ENCODE measurements around the gene KLRD1.
"Not testable (repeated sequence)": the region's sequence is repeated elsewhere in the genome, so short reads cannot be mapped to it uniquely, and the experiment has no call there.

The KLRD1 gene

DNA sequence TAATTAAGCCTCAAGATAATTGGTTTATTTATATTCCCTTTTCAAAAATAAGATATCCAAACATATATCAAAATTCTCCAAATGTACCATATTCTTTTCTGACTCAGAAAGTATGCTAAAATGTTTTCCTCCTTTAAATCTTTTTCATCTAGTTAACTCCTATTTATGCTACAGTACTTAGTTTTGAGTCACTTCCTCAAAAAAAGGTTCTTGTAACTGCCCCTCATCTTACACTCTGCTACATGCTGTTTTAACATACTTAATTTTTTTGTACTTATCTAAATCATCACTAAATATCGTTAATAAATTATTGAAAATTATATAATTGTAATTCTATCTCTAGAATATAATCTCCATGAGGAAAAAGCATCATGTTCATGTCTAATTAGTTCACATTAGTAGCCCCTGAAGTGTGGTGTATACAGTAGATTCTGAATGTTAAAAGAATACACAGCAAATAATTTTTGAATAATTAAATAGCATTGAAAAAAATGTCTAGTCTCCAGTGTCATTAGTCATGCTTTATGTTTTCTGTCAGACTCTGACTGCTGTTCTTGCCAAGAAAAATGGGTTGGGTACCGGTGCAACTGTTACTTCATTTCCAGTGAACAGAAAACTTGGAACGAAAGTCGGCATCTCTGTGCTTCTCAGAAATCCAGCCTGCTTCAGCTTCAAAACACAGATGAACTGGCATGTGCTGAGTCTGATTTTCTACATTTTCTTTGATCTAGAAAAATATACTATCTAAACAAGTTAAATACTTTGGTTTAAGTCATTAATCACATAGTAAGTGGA, 3.5 kb downstream of the KLRD1 start:
- Histone ChIP-seq H3K18ac (ENCODE audit: low read length) (no peak overlapping the region), H2AK5ac (ENCODE audit: low read depth, low read length) (no peak overlapping the region), H2BK15ac (ENCODE audit: low read length) (no peak overlapping the region), H3K27ac (replicated peaks; ENCODE audit: low read length) (no peak overlapping the region), H3K4ac (ENCODE audit: low read length) (no peak overlapping the region), H4K91ac (ENCODE audit: low read depth, low read length, poor library complexity) (no peak overlapping the region), H2BK12ac (ENCODE audit: low read length) (no peak overlapping the region), H3K9me3 (replicated peaks in 1 of 2; ENCODE audit: control insufficient read depth in 2 of 2, insufficient read depth in 1 of 2, low read depth in 1 of 2, low read length in 2 of 2) (no peaks in the 10 kb centered on the region), H2BK5ac (ENCODE audit: low read length) (no peak overlapping the region), H3K14ac (ENCODE audit: low read length) (no peak overlapping the region), H3K4me2 (ENCODE audit: insufficient read depth, low read length, poor library complexity, severe bottlenecking) (no peak overlapping the region), H3K4me1 (ENCODE audit: control insufficient read depth in 2 of 2, insufficient read depth in 1 of 2, low read depth in 1 of 2, low read length in 2 of 2) (no peaks in the 10 kb centered on the region), H3K27me3 (ENCODE audit: control insufficient read depth in 3 of 3, insufficient read depth in 3 of 3, low read depth in 1 of 3, low read length in 3 of 3) (no peaks in the 10 kb centered on the region), H2BK120ac (ENCODE audit: low read depth, low read length) (no peak overlapping the region), H3K9ac (ENCODE audit: low read depth, low read length, poor library complexity) (no peak overlapping the region), H4K8ac (ENCODE audit: low read depth, low read length) (no peak overlapping the region), H2AFZ (ENCODE audit: low read length) (no peak overlapping the region), H3K79me1 (ENCODE audit: low read depth, low read length) (no peaks in the 10 kb centered on the region), H3K23ac (ENCODE audit: low read depth, low read length, poor library complexity) (no peak overlapping the region), H3K36me3 (replicated peaks in 1 of 2; ENCODE audit: control insufficient read depth in 2 of 2, insufficient read depth in 2 of 2, low read length in 2 of 2) (no peaks in the 10 kb centered on the region), H3K4me3 (ENCODE audit: low read length in 2 of 2) (no peak overlapping the region)
- no peak for DNase-seq (ENCODE audit: low spot score)
- no CpG with 5 or more reads among the region's 4 CpGs for WGBS, 2 donors (ENCODE audit: extremely low coverage in 2 of 2, insufficient read length in 2 of 2, insufficient replicate concordance in 1 of 2)

DNA sequence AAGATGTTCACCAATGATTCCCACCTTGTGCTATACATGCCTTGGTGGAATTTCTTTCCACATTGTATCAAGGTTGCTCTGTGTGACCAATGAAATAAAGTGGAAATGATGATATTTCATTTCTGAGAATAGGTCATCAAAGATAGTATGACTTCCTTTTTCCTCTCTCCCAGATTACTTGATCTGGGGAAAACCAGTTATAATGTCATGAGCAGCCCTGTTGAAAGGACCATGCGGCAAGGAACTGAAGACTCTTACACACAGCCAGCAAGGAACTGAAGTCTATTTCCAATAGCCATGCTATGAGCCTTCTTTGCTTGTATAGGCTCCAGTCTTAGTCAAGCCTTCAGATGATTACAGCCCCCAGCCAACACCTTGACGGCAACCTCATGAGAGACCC, 11.7 kb downstream of the KLRD1 start:
- Histone ChIP-seq H3K27me3 (ENCODE audit: control insufficient read depth in 3 of 3, insufficient read depth in 3 of 3, low read depth in 1 of 3, low read length in 3 of 3) (no peaks in the 10 kb centered on the region), H2BK15ac (ENCODE audit: low read length) (no peak overlapping the region), H3K79me1 (ENCODE audit: low read depth, low read length) (no peaks in the 10 kb centered on the region), H3K18ac (ENCODE audit: low read length) (no peak overlapping the region), H3K9ac (ENCODE audit: low read depth, low read length, poor library complexity) (no peak overlapping the region), H2BK120ac (ENCODE audit: low read depth, low read length) (no peak overlapping the region), H3K9me3 (replicated peaks in 1 of 2; ENCODE audit: control insufficient read depth in 2 of 2, insufficient read depth in 1 of 2, low read depth in 1 of 2, low read length in 2 of 2) (peaks cover 0 to 2% of the 10 kb centered on the region in 2 donors), H4K8ac (ENCODE audit: low read depth, low read length) (no peak overlapping the region), H3K27ac (replicated peaks; ENCODE audit: low read length) (no peak overlapping the region), H3K14ac (ENCODE audit: low read length) (no peak overlapping the region), H3K4ac (ENCODE audit: low read length) (no peak overlapping the region), H3K36me3 (replicated peaks in 1 of 2; ENCODE audit: control insufficient read depth in 2 of 2, insufficient read depth in 2 of 2, low read length in 2 of 2) (no peaks in the 10 kb centered on the region), H2BK12ac (ENCODE audit: low read length) (no peak overlapping the region), H3K4me3 (ENCODE audit: low read length in 2 of 2) (no peak overlapping the region), H3K23ac (ENCODE audit: low read depth, low read length, poor library complexity) (no peak overlapping the region), H2BK5ac (ENCODE audit: low read length) (no peak overlapping the region), H2AK5ac (ENCODE audit: low read depth, low read length) (no peak overlapping the region), H3K4me2 (ENCODE audit: insufficient read depth, low read length, poor library complexity, severe bottlenecking) (no peak overlapping the region), H4K91ac (ENCODE audit: low read depth, low read length, poor library complexity) (no peak overlapping the region), H3K4me1 (ENCODE audit: control insufficient read depth in 2 of 2, insufficient read depth in 1 of 2, low read depth in 1 of 2, low read length in 2 of 2) (no peaks in the 10 kb centered on the region), H2AFZ (ENCODE audit: low read length) (no peak overlapping the region)
- DNase-seq (ENCODE audit: low spot score), result no peak
- WGBS, 2 donors (ENCODE audit: extremely low coverage in 2 of 2, insufficient read length in 2 of 2, insufficient replicate concordance in 1 of 2), result no CpG with 5 or more reads among the region's 2 CpGs

DNA sequence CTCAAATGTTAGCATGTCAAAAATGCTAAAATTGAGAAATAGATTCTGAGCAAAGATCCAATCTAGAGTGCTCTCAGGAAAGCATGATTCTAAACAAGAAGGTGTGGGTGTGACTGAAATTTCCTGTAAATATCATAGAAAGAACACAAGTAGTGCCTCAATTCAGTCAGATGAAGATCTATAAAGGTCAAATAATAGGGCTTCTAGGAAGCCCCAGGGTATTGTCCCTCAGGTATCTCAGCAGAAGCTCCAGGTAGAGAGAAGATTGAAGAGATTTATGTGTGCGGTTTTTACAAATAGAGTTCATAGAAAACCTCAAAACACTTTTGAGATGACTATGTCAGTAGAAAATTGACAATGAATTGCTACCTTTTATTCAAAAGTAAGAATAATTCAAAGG, 13.0 kb downstream of the KLRD1 start:
- no peak overlapping the region for H2BK120ac ChIP-seq (ENCODE audit: low read depth, low read length)
- no peak overlapping the region for H3K27ac ChIP-seq (replicated peaks; ENCODE audit: low read length)
- DNase-seq (ENCODE audit: low spot score), result no peak

DNA sequence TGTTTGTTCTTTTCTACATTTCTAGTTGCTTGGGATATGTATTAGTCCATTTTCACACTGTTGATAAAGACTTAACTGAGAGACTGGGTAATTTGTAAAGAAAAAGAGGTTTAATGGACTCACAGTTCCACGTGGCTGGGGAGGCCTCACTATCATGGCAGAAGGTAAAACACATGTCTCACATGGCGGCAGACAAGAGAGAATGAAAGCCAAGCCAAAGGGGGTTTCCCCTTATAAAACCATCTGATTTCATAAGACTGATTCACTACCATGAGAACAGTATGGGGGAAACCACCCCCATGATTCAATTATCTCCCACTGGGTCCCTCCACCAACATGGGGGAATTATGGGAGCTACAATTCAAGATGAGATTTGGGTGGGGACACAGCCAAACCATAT, 21.0 kb downstream of the KLRD1 start:
- not testable (repeated sequence) for H2AFZ ChIP-seq (ENCODE audit: low read length); H2BK15ac ChIP-seq (ENCODE audit: low read length); H3K9me3 ChIP-seq (replicated peaks in 1 of 2; ENCODE audit: control insufficient read depth in 2 of 2, insufficient read depth in 1 of 2, low read depth in 1 of 2, low read length in 2 of 2); H4K8ac ChIP-seq (ENCODE audit: low read depth, low read length); H2BK5ac ChIP-seq (ENCODE audit: low read length); H3K27ac ChIP-seq (replicated peaks; ENCODE audit: low read length); H2BK120ac ChIP-seq (ENCODE audit: low read depth, low read length); H3K36me3 ChIP-seq (replicated peaks in 1 of 2; ENCODE audit: control insufficient read depth in 2 of 2, insufficient read depth in 2 of 2, low read length in 2 of 2); H3K4me3 ChIP-seq (ENCODE audit: low read length in 2 of 2); H4K91ac ChIP-seq (ENCODE audit: low read depth, low read length, poor library complexity); H2BK12ac ChIP-seq (ENCODE audit: low read length); H3K9ac ChIP-seq (ENCODE audit: low read depth, low read length, poor library complexity); H3K18ac ChIP-seq (ENCODE audit: low read length); H3K27me3 ChIP-seq (ENCODE audit: control insufficient read depth in 3 of 3, insufficient read depth in 3 of 3, low read depth in 1 of 3, low read length in 3 of 3); H3K4me1 ChIP-seq (ENCODE audit: control insufficient read depth in 2 of 2, insufficient read depth in 1 of 2, low read depth in 1 of 2, low read length in 2 of 2); H3K14ac ChIP-seq (ENCODE audit: low read length); H2AK5ac ChIP-seq (ENCODE audit: low read depth, low read length); H3K4ac ChIP-seq (ENCODE audit: low read length); DNase-seq (ENCODE audit: low spot score); H3K79me1 ChIP-seq (ENCODE audit: low read depth, low read length); H3K23ac ChIP-seq (ENCODE audit: low read depth, low read length, poor library complexity); H3K4me2 ChIP-seq (ENCODE audit: insufficient read depth, low read length, poor library complexity, severe bottlenecking)
- WGBS, 2 donors (ENCODE audit: extremely low coverage in 2 of 2, insufficient read length in 2 of 2, insufficient replicate concordance in 1 of 2), result no CpG with 5 or more reads among the region's 2 CpGs

More for the DNA sequence above, 13.0 kb downstream of the KLRD1 start:
- H3K27me3 ChIP-seq (ENCODE audit: control insufficient read depth in 3 of 3, insufficient read depth in 3 of 3, low read depth in 1 of 3, low read length in 3 of 3), result no peaks in the 10 kb centered on the region
- no peak overlapping the region for H4K8ac ChIP-seq (ENCODE audit: low read depth, low read length)
- H3K4ac ChIP-seq (ENCODE audit: low read length), result no peak overlapping the region
- no peaks in the 10 kb centered on the region for H3K79me1 ChIP-seq (ENCODE audit: low read depth, low read length)
- no peak overlapping the region for H2BK15ac ChIP-seq (ENCODE audit: low read length)
- H3K4me2 ChIP-seq (ENCODE audit: insufficient read depth, low read length, poor library complexity, severe bottlenecking), result no peak overlapping the region
- H2BK12ac ChIP-seq (ENCODE audit: low read length), result no peak overlapping the region
- no peak overlapping the region for H3K4me3 ChIP-seq (ENCODE audit: low read length in 2 of 2)
- H3K9ac ChIP-seq (ENCODE audit: low read depth, low read length, poor library complexity), result no peak overlapping the region
- H4K91ac ChIP-seq (ENCODE audit: low read depth, low read length, poor library complexity), result no peak overlapping the region
- no peak overlapping the region for H2AK5ac ChIP-seq (ENCODE audit: low read depth, low read length)
- no peak overlapping the region for H3K23ac ChIP-seq (ENCODE audit: low read depth, low read length, poor library complexity)
- WGBS, 2 donors (ENCODE audit: extremely low coverage in 2 of 2, insufficient read length in 2 of 2, insufficient replicate concordance in 1 of 2), result no CpG with 5 or more reads among the region's 1 CpG
- H3K4me1 ChIP-seq (ENCODE audit: control insufficient read depth in 2 of 2, insufficient read depth in 1 of 2, low read depth in 1 of 2, low read length in 2 of 2), result no peaks in the 10 kb centered on the region
- no peak overlapping the region for H2AFZ ChIP-seq (ENCODE audit: low read length)
- H3K36me3 ChIP-seq (replicated peaks in 1 of 2; ENCODE audit: control insufficient read depth in 2 of 2, insufficient read depth in 2 of 2, low read length in 2 of 2), result no peaks in the 10 kb centered on the region
- H3K14ac ChIP-seq (ENCODE audit: low read length), result no peak overlapping the region
- H2BK5ac ChIP-seq (ENCODE audit: low read length), result no peak overlapping the region
- H3K9me3 ChIP-seq (replicated peaks in 1 of 2; ENCODE audit: control insufficient read depth in 2 of 2, insufficient read depth in 1 of 2, low read depth in 1 of 2, low read length in 2 of 2), result peaks cover 0 to 2% of the 10 kb centered on the region in 2 donors
- H3K18ac ChIP-seq (ENCODE audit: low read length), result no peak overlapping the region
